Measurements from ENCODE around the gene CFL2.
"Not testable (repeated sequence)": the region's sequence is repeated elsewhere in the genome, so short reads cannot be mapped to it uniquely, and the experiment has no call there.

Gene CFL2

DNA sequence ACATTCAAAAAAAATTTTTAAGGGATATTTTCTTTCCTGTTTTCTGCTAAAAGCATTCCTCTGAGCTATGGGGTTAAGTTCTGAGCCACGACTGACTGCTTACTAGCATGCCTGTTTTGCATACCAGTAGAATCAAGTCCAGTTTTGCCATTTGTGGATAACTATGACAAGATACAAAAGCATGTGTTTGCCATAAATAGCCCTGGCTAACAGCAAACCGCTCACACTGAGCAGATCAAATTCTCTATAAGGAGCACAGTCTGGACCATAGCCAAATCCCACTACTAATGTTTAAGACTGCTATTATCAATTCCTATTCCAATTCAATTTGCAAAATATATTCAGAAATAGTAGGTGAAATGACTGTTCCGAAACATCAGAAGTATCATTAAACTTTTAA is 3.2 kb downstream of the CFL2 start:
- DNase-seq = no peak

DNA sequence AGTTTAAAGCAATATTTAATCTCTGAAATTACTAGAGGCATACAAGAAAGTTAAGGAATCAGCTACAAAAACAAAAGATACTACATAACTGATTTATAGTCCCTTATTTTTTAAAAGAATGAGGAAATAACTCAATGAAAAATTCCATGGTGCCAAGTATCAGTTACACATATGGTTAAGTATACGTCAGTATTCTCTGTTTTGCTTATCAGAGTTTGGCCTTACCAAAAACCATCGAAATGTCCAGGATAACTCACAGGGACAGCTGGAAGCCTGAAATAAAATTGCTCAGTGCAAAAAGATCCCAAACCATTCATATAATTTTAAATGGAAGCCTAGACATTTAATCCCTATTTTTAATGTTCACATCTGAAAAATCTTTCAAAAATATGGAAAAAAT is 3.6 kb downstream of the CFL2 start:
- DNase-seq = no peak

DNA sequence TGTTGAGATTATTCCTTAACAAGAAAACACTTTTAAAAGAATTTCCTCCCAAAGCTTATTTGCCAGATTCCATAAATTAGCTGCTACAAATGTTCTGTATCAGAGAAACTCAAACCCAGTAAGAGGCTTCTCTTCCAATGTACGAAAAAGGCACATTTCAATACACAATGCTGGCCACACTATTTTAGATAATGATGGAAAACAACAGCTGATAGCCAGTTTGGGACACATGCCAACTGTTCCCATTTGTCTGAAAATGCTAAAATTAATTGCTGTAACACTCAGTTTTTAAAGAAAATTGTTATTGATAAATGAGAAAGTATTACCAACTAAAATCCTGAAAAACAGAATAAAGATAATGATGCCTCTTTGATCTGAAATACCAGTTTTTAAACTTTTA is 4.4 kb downstream of the CFL2 start:
- DNase-seq = no peak

DNA sequence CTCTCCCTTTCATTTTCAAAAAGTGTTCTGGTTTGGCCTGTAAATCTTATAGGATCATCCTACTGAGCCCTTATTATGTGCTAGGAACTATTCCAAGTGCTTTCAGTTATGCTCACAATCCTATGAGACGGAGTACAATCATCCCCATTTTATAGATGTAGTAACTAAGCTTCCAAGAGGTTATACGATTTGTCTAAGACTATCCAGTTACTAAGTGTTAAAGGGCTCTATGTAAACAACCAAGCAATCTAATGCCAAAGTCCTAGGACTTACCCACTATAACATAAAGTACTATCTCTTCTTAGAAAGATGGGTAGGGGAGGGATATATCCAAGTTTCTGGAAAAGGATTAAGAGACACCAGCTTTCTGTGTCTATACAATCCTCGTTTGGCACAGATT is 6.7 kb downstream of the CFL2 start:
- DNase-seq = no peak

DNA sequence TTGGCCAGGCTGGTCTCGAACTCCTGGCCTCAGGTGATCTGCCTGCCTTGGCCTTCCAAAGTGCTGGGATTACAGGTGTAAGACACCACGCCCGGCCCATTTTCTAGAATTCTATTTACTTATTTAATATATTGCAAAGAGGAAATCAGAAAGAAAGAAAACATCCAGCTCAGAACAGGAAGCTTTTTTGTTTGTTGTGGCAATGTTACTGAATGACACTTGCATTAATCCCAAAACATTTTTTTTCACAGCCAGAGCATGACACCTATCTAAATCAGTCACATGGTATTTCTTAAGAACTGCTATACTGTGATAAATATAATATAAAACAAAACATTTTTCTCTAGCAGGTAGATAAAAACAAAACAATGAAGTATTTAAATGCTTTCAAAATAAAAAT is 12.6 kb downstream of the CFL2 start:
- DNase-seq = no peak

DNA sequence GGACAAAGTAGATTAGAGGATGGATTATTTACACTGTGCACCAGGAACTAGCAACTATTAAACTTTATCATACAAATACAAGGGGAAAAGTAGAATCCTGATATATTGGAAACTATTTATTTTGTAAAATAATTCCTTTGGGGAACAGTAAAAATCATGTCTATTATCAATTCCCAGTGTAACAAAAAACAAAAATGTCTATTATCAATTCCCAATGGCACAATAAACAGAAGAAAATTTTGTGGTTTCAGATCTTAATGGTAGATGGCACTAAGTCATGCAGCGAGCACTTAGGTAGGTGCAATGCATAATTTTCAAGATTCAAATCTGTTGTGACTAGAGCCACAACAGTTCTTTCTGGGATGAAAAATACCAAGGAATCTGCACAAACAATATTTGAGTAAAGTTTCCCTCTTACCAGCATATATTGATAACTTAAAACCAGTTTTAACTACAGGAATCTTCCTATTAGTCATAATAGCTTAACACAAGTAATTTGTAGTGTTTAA is 13.7 kb downstream of the CFL2 start:
- no peak for DNase-seq

DNA sequence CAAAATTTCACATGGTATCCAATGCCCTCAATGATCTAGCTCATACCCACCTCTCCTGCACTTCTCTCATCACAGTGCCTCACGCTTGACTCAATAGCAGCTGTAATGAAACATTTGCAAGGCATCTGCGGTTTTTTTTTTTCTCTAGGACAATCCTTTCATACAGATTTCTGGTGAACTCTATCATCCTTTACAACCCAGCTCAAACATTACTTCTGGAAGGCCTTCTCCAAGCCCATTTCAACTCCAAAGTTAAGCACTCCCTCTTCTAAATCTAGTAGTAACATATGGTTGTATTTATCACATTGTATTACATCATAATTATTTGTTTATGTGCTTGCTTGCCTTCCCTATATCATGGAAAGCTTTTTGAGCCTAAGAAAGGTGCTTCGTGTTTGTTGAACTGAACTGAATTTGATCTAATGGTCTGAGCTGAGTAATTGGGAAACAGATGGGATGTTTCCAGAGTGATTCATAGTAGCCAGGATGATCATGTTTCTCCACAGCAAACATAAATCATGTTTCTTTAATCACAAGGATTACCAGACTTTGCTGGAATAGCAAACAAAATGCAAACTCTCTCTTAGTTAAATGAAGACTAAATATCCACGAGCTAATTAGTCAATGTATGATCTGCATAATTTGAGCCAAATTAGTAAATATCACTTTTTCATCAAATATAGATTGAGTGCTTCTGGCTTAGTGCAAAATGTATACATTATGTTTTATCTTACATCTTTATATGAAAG is 14.3 kb downstream of the CFL2 start:
- no peak for DNase-seq

DNA sequence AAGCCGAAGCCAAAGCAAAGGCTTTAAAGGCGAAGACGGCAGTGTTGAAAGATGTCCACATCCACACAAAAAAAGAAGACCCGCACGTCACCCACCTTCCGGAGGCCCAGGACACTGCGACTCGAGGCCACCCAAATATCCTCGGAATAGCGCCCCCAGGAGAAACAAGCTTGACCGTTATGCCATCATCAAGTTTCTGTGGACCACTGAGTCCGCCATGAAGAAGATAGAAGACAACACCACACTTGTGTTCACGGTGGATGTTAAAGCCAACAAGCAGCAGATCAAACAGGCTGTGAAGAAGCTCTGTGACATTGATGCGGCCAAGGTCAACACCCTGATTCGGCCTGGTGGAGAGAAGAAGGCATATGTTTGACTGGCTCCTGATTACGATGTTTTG is 20.2 kb downstream of the CFL2 start:
- not testable (repeated sequence) for DNase-seq

DNA sequence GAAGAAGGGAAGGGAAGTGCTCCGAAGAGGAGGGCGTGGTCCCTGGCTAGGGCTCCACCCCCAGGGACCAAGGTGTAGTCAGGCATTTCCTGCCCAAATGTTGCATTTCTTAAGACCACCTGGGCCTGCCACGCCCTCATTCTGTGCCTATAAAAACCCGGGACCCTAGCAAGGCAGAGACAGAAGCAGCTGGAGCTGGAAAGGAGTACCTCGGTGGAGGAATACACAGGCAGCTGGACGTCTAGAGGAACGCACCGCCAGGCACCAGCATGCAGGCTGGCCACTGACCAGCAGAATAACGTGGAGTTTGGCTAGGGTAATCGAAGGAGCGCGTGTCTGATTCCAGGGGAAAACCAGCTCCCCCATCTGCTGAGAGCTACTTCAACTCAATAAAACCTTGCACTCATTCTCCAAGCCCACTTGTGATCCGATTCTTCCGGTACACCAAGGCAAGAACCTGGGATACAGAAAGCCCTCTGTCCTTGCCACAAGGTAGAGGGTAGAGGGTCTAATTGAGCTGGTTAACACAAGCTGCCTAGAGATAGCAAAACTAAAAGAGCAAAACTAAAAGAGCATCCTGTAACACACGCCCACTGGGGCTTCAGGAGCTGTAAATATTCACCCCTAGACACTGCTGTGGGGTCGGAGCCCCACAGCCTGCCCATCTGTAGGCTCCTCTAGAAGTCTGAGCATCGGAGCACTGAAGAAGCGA is 21.0 kb downstream of the CFL2 start:
- DNase-seq = no peak

DNA sequence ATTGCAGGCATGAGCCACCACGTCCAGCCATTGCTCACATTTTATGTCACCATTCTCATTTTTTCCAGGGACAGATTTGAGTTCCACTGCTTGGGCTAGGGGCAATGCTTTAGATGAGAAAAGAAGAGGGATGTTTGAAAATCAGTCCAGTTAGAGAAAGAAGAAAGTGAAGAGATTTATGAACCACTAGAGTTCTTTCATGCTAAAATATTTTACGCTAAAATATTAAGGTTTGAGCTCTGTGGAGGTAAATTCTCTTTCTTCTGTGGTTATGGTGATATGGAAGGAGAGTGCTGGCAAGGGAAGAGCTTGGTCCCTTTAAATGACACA is 21.5 kb downstream of the CFL2 start:
- DNase-seq = no peak

DNA sequence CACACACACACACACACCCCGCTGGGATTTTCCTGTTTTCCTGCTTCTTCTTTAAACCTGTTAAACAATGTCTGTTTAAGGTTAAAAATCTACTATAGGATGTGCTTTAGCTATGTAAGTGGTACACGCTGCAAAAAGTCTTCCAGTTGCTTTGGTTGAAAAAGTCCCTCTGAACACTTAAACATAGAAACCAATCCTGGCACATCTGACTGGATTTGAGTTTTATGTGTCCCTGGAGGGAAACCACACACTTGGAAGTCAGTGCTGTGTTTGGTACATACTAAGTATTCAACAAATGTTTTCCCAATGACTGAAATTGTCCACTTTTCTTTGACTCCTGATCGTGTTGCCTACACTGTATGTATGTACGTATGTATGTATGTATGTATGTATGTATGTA is 22.0 kb downstream of the CFL2 start:
- DNase-seq = no peak

DNA sequence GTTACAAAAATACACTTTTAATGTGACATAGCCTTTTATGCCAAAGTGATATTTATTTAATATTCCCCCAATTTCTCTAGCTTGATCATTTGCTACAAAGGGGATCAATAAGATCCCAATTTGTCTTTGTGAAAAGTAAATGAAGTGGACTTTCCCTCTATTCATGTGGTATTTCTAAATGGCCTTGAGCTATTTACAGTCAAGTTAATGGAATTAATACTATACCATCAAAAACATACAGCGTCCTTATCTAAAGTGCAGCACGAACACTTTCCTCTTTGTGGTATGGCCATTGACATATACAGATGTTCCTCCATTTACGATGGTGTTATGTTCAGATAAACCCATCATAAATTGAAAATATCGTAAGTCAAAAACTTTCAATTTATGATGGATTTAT is 23.2 kb downstream of the CFL2 start:
- no peak for DNase-seq

DNA sequence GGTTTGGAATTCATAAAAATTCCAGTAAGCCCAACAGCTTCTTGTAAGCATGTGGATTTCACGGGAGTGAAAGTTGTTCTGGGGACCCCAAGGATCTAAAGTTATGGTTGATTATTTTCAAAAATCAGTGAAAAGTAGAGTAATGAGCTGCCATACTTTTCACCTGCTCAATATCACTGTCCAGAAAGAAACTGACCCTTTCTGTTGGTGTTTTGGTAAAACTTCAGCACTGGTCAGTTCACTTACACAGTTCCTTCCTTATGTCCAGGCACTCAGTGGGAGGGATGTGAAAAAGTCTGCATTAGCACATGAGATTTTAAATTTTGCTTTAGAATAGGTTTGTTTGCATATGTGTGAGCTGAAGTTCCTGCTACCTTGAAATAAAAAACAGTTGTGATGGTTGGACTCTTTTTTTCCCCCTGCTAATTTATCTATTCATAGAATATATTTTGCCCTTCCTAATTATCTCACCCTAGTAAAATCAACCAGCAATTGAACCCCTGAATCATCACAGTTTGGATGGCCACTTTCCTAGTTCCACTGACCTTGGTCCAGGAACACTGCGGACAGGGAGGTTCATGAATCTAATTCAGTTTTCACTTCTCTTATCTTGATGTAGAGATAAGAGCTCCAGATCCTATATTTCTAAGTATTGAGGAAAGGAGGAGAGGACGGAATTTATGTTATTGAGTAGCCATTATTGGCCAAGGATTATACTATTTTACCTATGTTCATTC is 25.8 kb downstream of the CFL2 start:
- DNase-seq = no peak

DNA sequence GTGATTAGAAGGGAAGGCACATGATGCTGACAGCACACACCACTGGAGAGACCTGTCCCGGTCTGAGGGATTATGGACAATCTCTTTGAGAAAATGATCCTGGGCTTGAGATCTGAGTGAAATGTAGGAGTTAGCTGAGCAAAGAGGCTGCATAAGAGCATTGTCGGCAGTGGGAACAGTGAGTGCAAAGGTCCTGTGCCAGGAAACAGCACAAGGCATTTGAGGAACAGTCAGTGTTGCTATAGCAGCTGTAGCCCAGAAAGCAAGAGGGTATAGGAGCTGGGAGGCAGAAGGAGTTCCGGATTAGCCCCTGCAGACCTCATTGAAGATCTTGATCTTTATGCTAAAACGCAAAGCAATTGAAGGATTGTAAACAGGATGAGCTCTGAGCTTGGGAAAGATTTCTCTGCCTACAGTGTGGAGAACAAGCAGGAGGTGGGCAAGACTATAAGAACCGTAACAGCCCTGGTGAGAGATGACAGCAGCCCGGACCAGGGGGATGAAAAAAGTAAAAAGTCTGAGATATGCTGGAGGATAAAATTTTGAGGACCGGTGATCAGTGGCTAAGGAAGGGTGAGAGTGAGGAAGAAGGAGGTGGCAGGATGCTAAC is 28.5 kb downstream of the CFL2 start:
- no peak for DNase-seq

DNA sequence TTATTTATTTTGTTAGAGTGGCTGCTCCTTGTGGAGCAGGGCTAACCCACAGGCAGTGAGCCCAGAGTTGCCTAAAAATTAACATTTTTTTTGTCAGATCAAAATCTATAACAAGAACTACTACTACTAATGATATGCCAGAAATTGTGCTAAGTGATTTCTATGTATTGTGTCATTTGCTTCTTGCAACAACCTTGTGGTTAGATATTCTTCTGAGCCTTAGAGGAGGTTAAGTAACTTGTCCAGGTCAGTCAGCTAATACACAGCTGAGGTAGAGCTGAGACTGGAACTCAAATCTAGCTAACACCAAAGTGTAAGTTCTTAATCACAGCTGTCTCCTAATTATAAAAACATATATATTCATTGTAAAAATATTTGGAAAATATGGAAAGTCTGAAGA is 29.8 kb downstream of the CFL2 start:
- no peak for DNase-seq

DNA sequence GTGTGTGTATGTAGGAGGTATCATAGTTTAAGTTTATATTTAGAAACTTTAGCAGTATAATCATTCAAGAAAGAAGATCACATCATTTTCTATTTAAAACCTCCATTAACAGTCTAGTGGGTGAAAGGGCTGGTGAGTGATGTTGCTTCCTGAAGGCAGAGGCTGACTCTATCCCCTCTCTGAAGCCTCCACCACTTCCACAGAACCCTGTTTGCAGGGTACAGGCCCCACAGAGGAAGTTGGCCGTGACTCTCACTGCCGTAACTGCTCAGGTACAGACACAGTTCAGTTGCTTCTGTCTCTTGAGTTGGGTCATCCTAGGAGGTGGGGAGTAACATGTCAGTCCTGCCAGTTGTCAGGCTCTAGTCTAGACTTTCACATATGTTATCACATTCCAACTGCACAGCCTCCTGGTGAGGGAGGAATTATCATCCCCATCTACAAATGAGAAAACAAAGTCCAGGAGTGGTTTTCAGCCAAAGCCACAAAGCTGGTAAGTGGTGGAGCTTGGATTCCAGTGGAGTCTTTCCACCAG is 31.5 kb downstream of the CFL2 start:
- DNase-seq = peak; percentile 20

DNA sequence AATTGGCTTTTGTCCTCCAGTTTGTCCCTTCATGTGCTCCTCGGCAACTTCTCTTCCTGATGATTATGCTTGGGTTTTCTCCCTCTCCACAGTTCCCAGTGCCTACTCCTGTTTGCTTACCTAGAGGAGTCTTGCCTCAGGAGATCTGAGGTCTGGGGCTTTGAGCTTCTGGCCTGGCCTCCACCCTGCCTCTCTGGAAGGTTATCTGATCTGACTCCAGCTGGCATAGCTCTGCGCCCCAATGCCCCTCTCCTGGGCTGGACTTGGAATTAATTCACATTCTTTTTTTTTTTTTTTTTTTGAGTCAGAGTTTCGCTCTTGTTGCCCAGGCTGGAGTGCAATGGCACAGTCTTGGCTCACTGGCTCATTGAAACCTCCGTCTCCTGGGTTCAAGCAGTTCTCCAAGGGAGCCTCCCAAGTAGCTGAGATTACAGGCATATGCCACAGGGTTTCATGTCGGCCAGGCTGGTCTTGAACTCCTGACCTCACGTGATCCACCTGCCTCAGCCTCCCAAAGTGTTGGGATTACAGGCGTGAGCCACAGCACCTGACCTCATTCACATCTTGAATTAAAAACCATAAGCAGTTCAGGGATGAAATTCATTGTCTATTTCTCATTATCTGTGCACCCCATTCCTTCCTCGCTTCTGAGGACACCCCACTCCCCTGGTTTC is 33.5 kb downstream of the CFL2 start:
- DNase-seq = no peak

DNA sequence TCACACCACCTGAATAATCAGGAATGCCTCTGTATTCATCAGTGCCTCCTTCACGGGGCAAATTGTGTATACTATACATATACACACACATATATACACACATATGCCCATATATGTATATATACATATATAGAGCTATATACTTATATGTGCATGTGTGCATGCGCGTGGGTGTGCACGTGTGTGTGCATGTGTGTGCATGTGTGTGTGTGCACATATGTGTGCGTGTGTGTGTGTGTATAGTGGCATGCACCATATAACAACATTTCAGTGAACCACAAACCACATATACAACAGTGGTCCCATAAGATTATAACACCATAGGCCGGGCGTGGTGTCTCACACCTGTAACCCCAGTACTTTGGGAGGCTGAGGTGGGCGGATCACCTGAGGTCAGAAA is 35.7 kb downstream of the CFL2 start:
- no peak for DNase-seq

DNA sequence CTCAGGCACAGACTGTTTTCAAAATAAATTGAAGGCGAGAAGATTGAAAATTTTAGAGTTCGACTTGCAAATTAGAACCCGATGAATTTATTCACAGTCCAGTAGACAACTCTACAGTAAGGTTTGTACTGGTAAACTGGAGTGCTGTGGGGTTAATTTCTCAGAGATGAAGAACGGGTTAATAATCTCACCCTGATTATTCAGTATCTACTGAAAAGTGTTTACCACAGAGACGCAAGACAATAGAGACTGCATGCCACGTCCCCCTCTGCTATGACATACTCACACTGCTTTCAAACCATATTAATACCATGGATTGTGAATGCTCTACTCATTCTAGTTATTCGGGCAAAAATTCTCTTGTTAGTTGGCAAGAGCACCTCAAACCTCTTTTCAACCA is 36.1 kb downstream of the CFL2 start:
- no peak for DNase-seq

DNA sequence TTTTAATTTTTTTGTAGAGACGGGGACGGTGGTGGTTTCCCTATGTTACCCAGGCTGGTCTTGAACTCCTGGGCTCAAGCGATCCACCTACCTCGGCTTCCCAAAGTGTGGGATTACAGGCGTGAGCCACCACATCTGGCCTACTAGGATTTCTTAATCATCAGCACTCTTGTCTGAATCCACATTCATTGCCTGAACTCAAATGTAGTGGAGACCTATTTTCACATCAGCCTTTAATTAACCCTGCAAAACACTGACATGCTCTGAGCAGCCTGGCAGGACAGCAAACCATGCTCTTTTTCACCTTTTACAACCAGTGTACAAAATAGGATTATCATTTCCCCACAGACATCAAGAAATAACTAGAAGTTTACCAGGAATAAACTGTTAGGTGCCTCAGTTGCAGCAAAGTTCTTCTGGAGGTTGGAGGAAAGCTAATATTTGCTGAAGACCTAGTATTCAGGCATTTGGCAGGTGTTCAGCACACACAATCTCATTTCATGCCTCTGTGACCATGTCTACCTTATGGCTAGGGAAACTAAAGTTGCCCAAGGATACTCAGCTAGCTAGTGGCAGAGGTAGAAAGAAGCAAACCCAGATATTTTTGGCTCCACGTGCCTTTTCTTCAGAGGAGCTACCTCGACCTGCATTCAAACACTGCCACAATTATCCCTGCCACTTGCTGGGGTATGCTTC is 37.7 kb downstream of the CFL2 start:
- no peak for DNase-seq

DNA sequence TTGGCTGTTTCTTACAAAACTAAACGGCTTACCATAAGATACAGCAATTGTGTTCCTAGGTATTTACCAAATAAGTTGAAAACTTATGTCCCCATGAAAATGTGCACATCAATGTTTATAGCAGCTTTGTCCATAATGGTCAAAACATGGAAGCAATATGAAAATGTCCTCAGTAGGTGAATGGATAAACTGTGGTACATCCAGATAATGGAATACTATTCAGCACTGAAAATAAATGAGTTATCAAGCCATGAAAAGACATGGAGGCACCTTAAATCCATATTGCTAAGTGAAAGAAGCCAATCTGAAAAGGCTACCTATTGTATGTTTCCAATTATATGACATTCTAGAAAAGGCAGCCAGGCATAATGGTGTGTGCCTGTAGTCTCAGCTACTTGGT is 40.7 kb downstream of the CFL2 start:
- DNase-seq = no peak

DNA sequence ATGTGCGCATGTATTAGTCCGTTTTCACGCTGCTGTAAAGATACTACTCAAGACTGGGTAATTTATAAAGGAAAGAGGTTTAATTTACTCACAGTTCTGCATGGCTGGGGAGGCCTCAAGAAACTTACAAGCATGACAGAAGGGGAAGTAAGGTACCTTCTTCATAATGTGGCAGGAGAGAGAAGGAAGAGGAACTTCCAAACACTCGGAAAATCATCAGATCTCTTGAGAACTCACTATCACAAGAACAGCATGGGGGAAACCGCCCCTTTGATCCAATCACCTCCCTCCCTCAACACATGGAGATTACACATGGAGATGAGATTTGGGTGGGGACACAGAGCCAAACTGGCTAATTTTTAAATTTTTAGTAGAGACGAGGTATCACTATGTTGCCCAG is 42.7 kb downstream of the CFL2 start:
- no peak for DNase-seq
